HG03457 (cell line): ENCODE results near the gene MUC6.

Experiments used
- ATAC-seq: cut with Tn5 transposase; IDR thresholded peaks from one replicate; pipeline ENCODE4 v1.9.1; 2021; ENCODE audit warnings: moderate number of reproducible peaks; ENCODE audit not compliant: unreplicated experiment

The MUC6 gene

GRCh38 chr11:1072116-1072820 is 35.8 kb upstream of the MUC6 start:
- no peak for ATAC-seq

GRCh38 chr11:1071571-1072115 is 35.1 kb upstream of the MUC6 start:
- ATAC-seq: no peak

- no peak for ATAC-seq
Measured at GRCh38 chr11:1070594-1071462, 34.3 kb upstream of the MUC6 start.

- no peak for ATAC-seq
Measured at GRCh38 chr11:1069740-1070139, 33.2 kb upstream of the MUC6 start.

GRCh38 chr11:1067812-1068496 is 31.4 kb upstream of the MUC6 start:
- no peak for ATAC-seq

- ATAC-seq: no peak
Measured at GRCh38 chr11:1064167-1064566, 27.6 kb upstream of the MUC6 start.

GRCh38 chr11:1062075-1062820 is 25.7 kb upstream of the MUC6 start:
- no peak for ATAC-seq

- no peak for ATAC-seq
Measured at GRCh38 chr11:1060852-1061616, 24.5 kb upstream of the MUC6 start.

GRCh38 chr11:1060410-1060809 is 23.9 kb upstream of the MUC6 start:
- no peak for ATAC-seq

GRCh38 chr11:1059759-1060158 is 23.2 kb upstream of the MUC6 start:
- ATAC-seq: no peak

- no peak for ATAC-seq
Measured at GRCh38 chr11:1057806-1058205, 21.3 kb upstream of the MUC6 start.

- ATAC-seq: no peak
Measured at GRCh38 chr11:1055990-1056771, 19.7 kb upstream of the MUC6 start.

GRCh38 chr11:1055109-1055703 is 18.7 kb upstream of the MUC6 start:
- no peak for ATAC-seq

GRCh38 chr11:1054143-1055108 is 17.9 kb upstream of the MUC6 start:
- no peak for ATAC-seq

GRCh38 chr11:1053121-1053901 is 16.8 kb upstream of the MUC6 start:
- no peak for ATAC-seq

- ATAC-seq: no peak
Measured at GRCh38 chr11:1052133-1053011, 15.9 kb upstream of the MUC6 start.
